BLaER1 treated with 17β-estradiol and CSF1 and Interleukin-3, amounts not matched to agents 10 nM and 100 nM (cell line): ENCODE data around the gene VPS11.
"Not testable (repeated sequence)": the region's sequence is repeated elsewhere in the genome, so short reads cannot be mapped to it uniquely, and the experiment has no call there.

Experiments
- H3K27ac ChIP-seq, 11 experiments: shearing (Covaris generic); formaldehyde crosslinking; 2 replicates each; pipeline ENCODE4 v1.8.1; 2022
- H3K27me3 ChIP-seq, 11 experiments: shearing (Covaris generic); formaldehyde crosslinking; 2 replicates each; pipeline ENCODE4 v1.8.1; 2022
- H3K36me3 ChIP-seq, 11 experiments: shearing (Covaris generic); formaldehyde crosslinking; 2 replicates each; pipeline ENCODE4 v1.8.1; 2022
- H3K4me1 ChIP-seq, 10 experiments: shearing (Covaris generic); formaldehyde crosslinking; 2 replicates each; pipeline ENCODE4 v1.8.1; 2022
- H3K4me2 ChIP-seq, 11 experiments: shearing (Covaris generic); formaldehyde crosslinking; 2 replicates each; pipeline ENCODE4 v1.8.1; 2022
- H3K4me3 ChIP-seq, 10 experiments: shearing (Covaris generic); formaldehyde crosslinking; 2 replicates each; pipeline ENCODE4 v1.8.1; 2022
- H3K9ac ChIP-seq, 11 experiments: shearing (Covaris generic); formaldehyde crosslinking; 2 replicates each; pipeline ENCODE4 v1.8.1; 2022
- H3K9me3 ChIP-seq, 11 experiments: shearing (Covaris generic); formaldehyde crosslinking; replicated peaks in 1 of 11; 2 replicates each; pipeline ENCODE4 v1.8.1; 2022
- H4K20me1 ChIP-seq, 11 experiments: shearing (Covaris generic); formaldehyde crosslinking; 2 replicates each; pipeline ENCODE4 v1.8.1; 2022
- Cebpa-rat ChIP-seq, 11 experiments: shearing (Covaris generic); IDR thresholded peaks; 2 replicates each; pipeline ENCODE4 v1.8.1; 2022

Gene VPS11

DNA sequence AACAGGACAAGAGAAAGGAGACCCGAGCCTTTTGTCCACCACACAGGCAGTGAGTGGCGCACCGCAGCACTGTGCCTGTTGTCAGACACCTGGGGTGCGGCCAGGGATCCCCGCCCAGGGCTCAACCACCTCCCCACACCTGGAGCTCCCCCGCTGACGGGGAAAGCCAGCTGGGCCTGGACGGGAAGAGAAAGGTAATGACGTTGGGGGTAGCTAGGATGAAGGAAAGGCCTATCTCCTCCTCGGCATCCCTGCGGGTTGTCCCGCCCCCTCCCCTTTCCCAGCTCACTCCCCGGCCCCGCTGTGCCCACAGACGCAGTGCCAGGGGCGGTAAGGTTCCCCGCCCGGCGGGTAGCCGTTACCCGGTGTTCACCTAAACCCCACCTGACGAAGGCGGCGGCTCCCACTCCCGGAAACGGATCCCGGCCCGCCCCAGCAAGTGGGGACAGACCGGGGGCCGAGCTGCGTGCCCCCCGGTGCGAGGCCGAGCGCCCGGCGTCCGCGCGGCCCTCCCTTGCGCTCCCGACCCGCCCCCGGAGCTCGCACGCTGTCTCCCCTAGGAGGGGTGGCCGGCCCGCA, 11.1 kb upstream of the VPS11 start:
- H3K4me2 ChIP-seq, result peak overlapping the region; percentile 83 to 97 (median 91)
- H3K9ac ChIP-seq, result peak overlapping the region; percentile 91 to 99 (median 97)
- H3K36me3 ChIP-seq, result peaks cover 38 to 51% (median 42%) of the 10 kb centered on the region in 11 experiments
- H3K9me3 ChIP-seq, result peaks cover 0 to 2% (median 0%) of the 10 kb centered on the region in 11 experiments; a peak in 2 of 22 replicates
- no peak for TF ChIP-seq Cebpa-rat (IDR thresholded peaks at IDR 0.05)
- H3K27me3 ChIP-seq, result no peaks in the 10 kb centered on the region
- peak overlapping the region; percentile 84 to 100 (median 94) for H3K4me3 ChIP-seq
- peak overlapping the region; percentile 87 to 98 (median 95) for H3K27ac ChIP-seq
- peaks cover 20 to 34% (median 24%) of the 10 kb centered on the region in 10 experiments for H3K4me1 ChIP-seq
- peaks cover 14 to 53% (median 44%) of the 10 kb centered on the region in 11 experiments; a peak in 19 of 22 replicates for H4K20me1 ChIP-seq

DNA sequence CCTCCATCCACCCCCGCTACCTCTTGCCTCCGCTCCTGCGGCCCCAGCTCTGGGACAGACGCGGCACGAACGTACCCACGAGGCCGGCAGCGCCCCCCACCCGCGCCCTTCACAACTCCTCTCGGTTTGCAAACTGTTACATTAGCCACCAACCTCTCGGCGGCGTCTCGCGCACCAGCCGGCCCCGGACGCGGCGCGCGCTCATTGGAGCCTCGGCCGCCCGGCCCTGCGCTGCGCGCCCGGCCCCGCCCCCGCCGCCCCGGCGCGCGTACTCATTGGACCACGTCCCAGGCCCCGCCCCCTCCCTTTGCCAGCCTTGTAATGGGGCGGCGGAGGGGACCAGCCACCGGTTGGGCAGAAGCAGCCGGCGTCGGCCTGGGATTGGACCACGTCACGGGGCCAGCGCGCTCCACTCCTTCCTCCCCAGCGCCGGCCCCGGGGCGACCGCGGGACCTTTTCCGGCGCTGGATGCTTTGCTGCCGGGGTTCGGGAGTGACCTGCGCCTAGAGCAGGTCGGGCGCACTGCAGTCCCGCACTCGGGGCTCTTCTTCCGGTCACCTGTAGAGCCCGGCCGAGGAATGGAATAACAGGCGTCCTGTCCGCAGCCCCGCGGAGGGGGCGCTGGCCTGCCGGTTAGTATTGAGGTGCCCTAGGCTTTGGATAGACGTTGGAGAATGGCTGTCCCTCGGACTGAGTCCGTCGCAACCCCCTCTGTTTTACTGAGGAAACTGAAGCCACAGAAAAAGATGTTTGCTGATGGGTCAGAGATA, 10.4 kb upstream of the VPS11 start, which contains the start of gene HYOU1:
Gene HYOU1 (minus strand): TSS at position 206 of the 770 bp plus-strand sequence. CDS start 1,045 bp downstream, outside the sequence.
- Histone ChIP-seq H3K36me3 (peaks cover 32 to 50% (median 35%) of the 10 kb centered on the region in 11 experiments), H4K20me1 (peaks cover 14 to 46% (median 38%) of the 10 kb centered on the region in 11 experiments; a peak in 19 of 22 replicates), H3K4me3 (peak within 1 kb of the TSS; percentile 84 to 100 (median 94)), H3K9ac (peak within 1 kb of the TSS; percentile 91 to 99 (median 97)), H3K27me3 (no peaks in the 10 kb centered on the region), H3K27ac (peak within 1 kb of the TSS; percentile 87 to 98 (median 95)), H3K4me1 (peaks cover 20 to 34% (median 24%) of the 10 kb centered on the region in 10 experiments), H3K9me3 (peaks cover 0 to 2% (median 0%) of the 10 kb centered on the region in 11 experiments; a peak in 2 of 22 replicates), H3K4me2 (peak within 1 kb of the TSS; percentile 83 to 97 (median 91))
- no peak for TF ChIP-seq Cebpa-rat (IDR thresholded peaks at IDR 0.05)

DNA sequence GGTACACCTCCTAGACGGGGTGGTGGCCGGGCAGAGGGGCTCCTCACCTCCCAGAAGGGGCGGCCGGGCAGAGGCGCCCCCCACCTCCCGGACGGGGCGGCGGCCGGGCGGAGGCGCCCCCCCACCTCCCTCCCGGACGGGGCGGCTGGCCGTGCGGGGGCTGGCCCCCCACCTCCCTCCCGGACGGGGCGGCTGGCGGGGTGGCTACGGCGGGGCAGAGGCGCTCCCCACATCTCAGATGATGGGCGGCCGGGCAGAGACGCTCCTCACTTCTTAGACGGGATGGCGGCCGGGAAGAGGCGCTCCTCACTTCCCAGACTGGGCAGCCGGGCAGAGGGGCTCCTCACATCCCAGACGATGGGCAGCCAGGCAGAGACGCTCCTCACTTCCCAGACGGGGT, 8.5 kb upstream of the VPS11 start:
- not testable (repeated sequence) for H3K27ac ChIP-seq, H3K4me2 ChIP-seq, H3K4me3 ChIP-seq, H3K9me3 ChIP-seq, H3K9ac ChIP-seq, H3K27me3 ChIP-seq
- peaks cover 12 to 31% (median 16%) of the 10 kb centered on the region in 11 experiments for H3K36me3 ChIP-seq
- H4K20me1 ChIP-seq, result peaks cover 6 to 26% (median 22%) of the 10 kb centered on the region in 11 experiments; a peak in 19 of 22 replicates
- peaks cover 20 to 33% (median 24%) of the 10 kb centered on the region in 10 experiments for H3K4me1 ChIP-seq

DNA sequence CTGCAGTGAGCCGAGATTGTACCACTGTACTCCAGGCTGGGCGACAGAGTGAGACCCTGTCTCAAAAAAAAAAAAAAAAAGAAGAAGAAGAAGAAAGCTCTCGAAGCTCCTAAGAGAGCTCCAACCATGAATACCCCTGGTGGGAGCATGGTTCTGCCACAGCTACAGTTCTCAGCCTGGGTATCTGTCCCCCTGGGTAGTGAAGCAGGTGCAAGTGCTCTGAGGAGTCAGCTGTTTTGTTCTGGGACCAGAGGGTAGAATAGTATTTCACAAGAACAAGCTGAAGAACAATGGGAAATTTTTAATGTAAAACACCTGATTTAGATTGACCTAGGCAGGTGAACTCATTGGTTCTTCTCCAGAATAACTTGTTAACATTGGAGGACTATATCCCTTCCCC, 6.4 kb upstream of the VPS11 start:
- peaks cover 0 to 5% (median under 1%) of the 10 kb centered on the region in 11 experiments; a peak in 5 of 22 replicates for H4K20me1 ChIP-seq
- H3K27me3 ChIP-seq, result no peaks in the 10 kb centered on the region
- peaks cover 0 to 2% (median 0%) of the 10 kb centered on the region in 11 experiments; a peak in 2 of 22 replicates for H3K9me3 ChIP-seq
- H3K4me3 ChIP-seq, result no peak overlapping the region
- peaks cover 15 to 27% (median 19%) of the 10 kb centered on the region in 10 experiments for H3K4me1 ChIP-seq
- no peak overlapping the region for H3K4me2 ChIP-seq
- no peak overlapping the region for H3K9ac ChIP-seq
- no peak for TF ChIP-seq Cebpa-rat (IDR thresholded peaks at IDR 0.05)
- no peak overlapping the region for H3K27ac ChIP-seq
- H3K36me3 ChIP-seq, result peaks cover 0 to 15% (median 0%) of the 10 kb centered on the region in 11 experiments; a peak in 2 of 22 replicates

DNA sequence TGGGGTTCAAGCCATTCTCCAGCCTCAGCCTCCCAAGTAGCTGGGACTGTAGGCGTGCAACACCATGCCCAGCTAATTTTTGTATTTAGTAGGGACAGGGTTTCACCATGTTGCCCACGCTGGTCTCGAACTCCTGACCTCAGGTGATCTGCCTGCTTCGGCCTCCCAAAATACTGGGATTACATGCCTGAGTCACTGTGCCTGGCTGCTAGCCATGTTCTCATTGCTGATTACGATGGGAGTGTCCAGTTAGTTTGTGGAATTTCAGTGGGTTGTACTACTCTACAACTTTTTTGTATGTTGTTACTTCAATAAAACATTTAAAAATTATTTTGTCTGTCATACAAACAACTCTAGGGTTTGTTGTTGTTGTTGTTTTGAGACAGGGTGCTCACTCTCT, 4.8 kb upstream of the VPS11 start:
- no peak overlapping the region for H3K4me2 ChIP-seq
- H3K9ac ChIP-seq, result peak overlapping the region in 2 of 11 experiments; percentile 7 to 29; a peak in 1 of 22 replicates
- no peak for TF ChIP-seq Cebpa-rat (IDR thresholded peaks at IDR 0.05)
- H3K9me3 ChIP-seq, result peaks cover 0 to 2% (median 0%) of the 10 kb centered on the region in 11 experiments; a peak in 2 of 22 replicates
- H3K27me3 ChIP-seq, result no peaks in the 10 kb centered on the region
- H3K36me3 ChIP-seq, result peaks cover 0 to 15% (median 0%) of the 10 kb centered on the region in 11 experiments; a peak in 2 of 22 replicates
- no peak overlapping the region for H3K27ac ChIP-seq
- H4K20me1 ChIP-seq, result no peaks in the 10 kb centered on the region
- no peak overlapping the region for H3K4me3 ChIP-seq
- peaks cover 22 to 34% (median 27%) of the 10 kb centered on the region in 10 experiments for H3K4me1 ChIP-seq

DNA sequence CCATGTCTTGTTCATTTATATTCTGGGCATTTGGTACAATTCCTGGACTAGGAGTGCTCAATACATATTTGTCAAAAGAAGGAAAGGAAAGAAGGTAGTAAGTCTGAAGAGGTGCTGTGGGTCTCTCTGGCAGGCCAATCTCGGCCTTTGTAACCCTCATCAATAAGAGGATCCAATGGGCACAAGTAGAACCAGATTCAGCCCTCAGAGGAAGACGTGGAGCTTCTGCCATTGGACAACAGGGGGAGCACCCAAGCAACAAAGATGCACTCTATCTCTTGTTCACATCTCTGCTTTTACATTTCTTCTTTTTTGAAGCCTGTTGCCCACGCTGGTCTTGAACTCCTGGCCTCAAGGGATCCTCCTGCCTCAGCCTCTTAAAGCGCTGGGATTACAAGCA, 2.2 kb upstream of the VPS11 start:
- H3K4me3 ChIP-seq, result no peak overlapping the region
- peak overlapping the region in 10 of 11 experiments; percentile 82 to 97 (median 92); a peak in 11 of 22 replicates for H3K4me2 ChIP-seq
- no peaks in the 10 kb centered on the region for H3K27me3 ChIP-seq
- H3K27ac ChIP-seq, result no peak overlapping the region
- no peaks in the 10 kb centered on the region for H3K9me3 ChIP-seq
- no peak for TF ChIP-seq Cebpa-rat (IDR thresholded peaks at IDR 0.05)
- H3K36me3 ChIP-seq, result peaks cover 5 to 29% (median 13%) of the 10 kb centered on the region in 11 experiments
- H3K9ac ChIP-seq, result 0 out of 22 replicates have a peak overlapping the region, but pooled peaks of 1 of the 11 experiments have one; percentile 1
- H4K20me1 ChIP-seq, result no peaks in the 10 kb centered on the region
- H3K4me1 ChIP-seq, result peaks cover 32 to 46% (median 37%) of the 10 kb centered on the region in 10 experiments

DNA sequence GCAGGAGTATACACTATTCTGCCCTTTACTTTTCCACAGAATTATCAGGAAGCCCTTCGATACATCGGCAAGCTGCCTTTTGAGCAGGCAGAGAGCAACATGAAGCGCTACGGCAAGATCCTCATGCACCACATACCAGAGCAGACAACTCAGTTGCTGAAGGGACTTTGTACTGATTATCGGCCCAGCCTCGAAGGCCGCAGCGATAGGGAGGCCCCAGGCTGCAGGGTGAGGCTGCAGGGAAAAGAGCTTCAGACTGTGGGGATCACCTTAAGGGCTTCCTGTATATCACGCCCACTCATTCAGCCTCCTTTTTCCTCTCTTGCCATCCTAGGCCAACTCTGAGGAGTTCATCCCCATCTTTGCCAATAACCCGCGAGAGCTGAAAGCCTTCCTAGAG, 10.2 kb downstream of the VPS11 start:
- Histone ChIP-seq H3K9me3 (no peaks in the 10 kb centered on the region), H3K27ac (no peak overlapping the region), H3K27me3 (no peaks in the 10 kb centered on the region), H3K4me1 (peaks cover 0 to 28% (median 0%) of the 10 kb centered on the region in 10 experiments; a peak in 7 of 20 replicates), H3K4me3 (no peak overlapping the region), H3K9ac (0 out of 22 replicates have a peak overlapping the region, but pooled peaks of 1 of the 11 experiments have one; percentile 15), H3K4me2 (no peak overlapping the region), H3K36me3 (peaks cover 98 to 100% (median 99%) of the 10 kb centered on the region in 11 experiments), H4K20me1 (peaks cover 0 to 58% (median 0%) of the 10 kb centered on the region in 11 experiments; a peak in 8 of 22 replicates)
- TF ChIP-seq Cebpa-rat (IDR thresholded peaks at IDR 0.05), result no peak

DNA sequence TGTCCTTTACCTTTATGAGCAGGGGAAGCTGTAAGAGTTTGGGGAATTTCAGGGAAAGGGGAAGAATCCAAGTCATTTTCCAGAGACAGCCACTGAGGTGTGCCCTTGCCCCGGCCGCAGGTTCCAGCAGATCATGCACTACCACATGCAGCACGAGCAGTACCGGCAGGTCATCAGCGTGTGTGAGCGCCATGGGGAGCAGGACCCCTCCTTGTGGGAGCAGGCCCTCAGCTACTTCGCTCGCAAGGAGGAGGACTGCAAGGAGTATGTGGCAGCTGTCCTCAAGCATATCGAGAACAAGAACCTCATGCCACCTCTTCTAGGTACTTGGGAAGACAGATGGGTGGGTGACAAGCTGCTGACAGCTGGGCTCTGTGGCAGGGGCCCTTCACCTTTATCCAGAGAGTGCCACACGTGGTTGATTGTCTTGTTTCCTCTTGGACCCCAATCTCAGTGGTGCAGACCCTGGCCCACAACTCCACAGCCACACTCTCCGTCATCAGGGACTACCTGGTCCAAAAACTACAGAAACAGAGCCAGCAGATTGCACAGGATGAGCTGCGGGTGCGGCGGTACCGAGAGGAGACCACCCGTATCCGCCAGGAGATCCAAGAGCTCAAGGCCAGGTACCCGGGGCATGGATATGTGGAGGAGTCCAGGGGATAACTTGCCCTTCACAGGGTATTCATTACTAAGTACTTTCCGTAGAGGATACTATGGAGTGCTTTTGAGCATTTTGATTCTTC, 11.2 kb downstream of the VPS11 start:
- Histone ChIP-seq H3K4me2 (no peak overlapping the region), H4K20me1 (peaks cover 0 to 50% (median 0%) of the 10 kb centered on the region in 11 experiments; a peak in 6 of 22 replicates), H3K9ac (no peak overlapping the region), H3K27ac (no peak overlapping the region), H3K9me3 (no peaks in the 10 kb centered on the region), H3K27me3 (no peaks in the 10 kb centered on the region), H3K4me1 (peaks cover 0 to 33% (median 0%) of the 10 kb centered on the region in 10 experiments; a peak in 7 of 20 replicates), H3K4me3 (no peak overlapping the region), H3K36me3 (peaks cover 89 to 97% (median 91%) of the 10 kb centered on the region in 11 experiments)
- no peak for TF ChIP-seq Cebpa-rat (IDR thresholded peaks at IDR 0.05)
